ENCODE data around the gene TAOK2. TPM values are rescaled to one million over a fixed set of nuclear protein-coding genes. Genes with fewer than 3 reads are reported as not detected.

Gene TAOK2
- total and polyA plus RNA-seq, 2 of the 13 experiments (the other 11 are each of a cell fraction or from before 2014, with no cell fraction given) = 17.4 to 43.2 TPM

DNA sequence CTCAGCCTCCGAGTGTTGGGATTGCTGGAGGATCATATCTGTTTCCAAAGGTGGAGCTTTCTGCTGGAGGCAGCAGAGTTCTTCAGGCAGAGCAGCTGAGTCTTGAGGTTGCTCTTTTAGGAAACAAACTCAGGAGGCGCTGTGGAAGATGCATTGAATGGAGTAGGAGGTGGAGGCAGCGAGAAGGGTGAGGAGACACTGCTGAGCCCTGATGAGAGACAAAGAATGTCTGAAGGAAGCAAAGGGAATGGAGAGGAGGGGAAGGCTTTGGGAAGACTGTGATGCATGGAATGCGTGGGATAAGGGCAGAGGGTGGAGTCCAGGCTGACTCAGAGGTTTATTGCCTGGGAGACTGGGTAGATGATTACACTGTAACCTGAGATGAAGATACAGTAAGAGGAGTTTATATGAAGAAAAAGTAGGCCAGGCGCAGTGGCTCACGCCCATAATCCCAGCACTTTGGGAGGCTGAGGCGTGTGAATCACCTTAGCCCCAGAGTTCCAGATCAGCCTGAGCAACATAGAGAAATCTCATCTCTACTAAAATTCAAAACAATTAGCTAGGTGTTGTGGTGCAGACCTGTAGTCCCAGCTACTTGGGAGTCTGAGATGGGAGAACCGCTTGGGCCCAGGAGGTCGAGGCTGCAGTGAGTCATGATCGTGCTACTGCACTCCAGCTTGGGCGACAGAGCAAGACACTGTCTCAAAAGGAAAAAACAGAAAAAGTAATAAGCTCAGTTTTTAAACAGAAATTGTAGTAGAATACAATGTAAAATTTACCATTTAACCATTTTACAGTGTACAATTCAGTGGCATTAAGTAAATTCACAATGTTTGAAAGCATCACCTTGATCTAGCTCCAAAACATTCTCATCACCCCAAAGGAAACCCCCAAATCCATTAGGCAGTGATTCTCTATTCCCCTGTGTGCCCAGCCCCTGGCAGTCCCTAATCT, 29.5 kb upstream of the TAOK2 start (continued):
- TF ChIP-seq, protein P1, sequence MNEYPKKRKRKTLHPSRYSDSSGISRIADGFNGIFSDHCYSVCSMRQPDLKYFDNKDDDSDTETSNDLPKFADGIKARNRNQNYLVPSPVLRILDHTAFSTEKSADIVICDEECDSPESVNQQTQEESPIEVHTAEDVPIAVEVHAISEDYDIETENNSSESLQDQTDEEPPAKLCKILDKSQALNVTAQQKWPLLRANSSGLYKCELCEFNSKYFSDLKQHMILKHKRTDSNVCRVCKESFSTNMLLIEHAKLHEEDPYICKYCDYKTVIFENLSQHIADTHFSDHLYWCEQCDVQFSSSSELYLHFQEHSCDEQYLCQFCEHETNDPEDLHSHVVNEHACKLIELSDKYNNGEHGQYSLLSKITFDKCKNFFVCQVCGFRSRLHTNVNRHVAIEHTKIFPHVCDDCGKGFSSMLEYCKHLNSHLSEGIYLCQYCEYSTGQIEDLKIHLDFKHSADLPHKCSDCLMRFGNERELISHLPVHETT (CRISPR knock-in tag; conservative IDR thresholded peaks at IDR 0.05) = no peak
- TF ChIP-seq, protein P2, sequence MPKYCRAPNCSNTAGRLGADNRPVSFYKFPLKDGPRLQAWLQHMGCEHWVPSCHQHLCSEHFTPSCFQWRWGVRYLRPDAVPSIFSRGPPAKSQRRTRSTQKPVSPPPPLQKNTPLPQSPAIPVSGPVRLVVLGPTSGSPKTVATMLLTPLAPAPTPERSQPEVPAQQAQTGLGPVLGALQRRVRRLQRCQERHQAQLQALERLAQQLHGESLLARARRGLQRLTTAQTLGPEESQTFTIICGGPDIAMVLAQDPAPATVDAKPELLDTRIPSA (CRISPR knock-in tag; IDR thresholded peaks at IDR 0.05; ENCODE audit: borderline replicate concordance) = no peak
- no peak for TF ChIP-seq JDP2 (CRISPR knock-in tag; IDR thresholded peaks at IDR 0.05; ENCODE audit: borderline replicate concordance)
- TF ChIP-seq MED1 (CRISPR knock-in tag; IDR thresholded peaks at IDR 0.05) = 0 out of 2 replicates have a peak, but pooled peaks have one; percentile 34
- no peak for TF ChIP-seq ZNF235 (CRISPR knock-in tag; IDR thresholded peaks at IDR 0.05; ENCODE audit: borderline replicate concordance)
- TF ChIP-seq RCOR2 (CRISPR knock-in tag; IDR thresholded peaks at IDR 0.05) = no peak
- no peak; the same call in 1 of the 2 replicates for TF ChIP-seq YEATS4 (CRISPR knock-in tag; IDR thresholded peaks at IDR 0.05; ENCODE audit: borderline replicate concordance)
- TF ChIP-seq ZNF484 (CRISPR knock-in tag; IDR thresholded peaks at IDR 0.05; ENCODE audit: borderline replicate concordance, low read depth) = no peak
- TF ChIP-seq ONECUT2 (CRISPR knock-in tag; IDR thresholded peaks at IDR 0.05) = no peak; the same call in 1 of the 2 replicates
- TF ChIP-seq, protein P3, sequence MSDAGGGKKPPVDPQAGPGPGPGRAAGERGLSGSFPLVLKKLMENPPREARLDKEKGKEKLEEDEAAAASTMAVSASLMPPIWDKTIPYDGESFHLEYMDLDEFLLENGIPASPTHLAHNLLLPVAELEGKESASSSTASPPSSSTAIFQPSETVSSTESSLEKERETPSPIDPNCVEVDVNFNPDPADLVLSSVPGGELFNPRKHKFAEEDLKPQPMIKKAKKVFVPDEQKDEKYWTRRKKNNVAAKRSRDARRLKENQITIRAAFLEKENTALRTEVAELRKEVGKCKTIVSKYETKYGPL (CRISPR knock-in tag; IDR thresholded peaks at IDR 0.05) = no peak
- TF ChIP-seq, protein P4, sequence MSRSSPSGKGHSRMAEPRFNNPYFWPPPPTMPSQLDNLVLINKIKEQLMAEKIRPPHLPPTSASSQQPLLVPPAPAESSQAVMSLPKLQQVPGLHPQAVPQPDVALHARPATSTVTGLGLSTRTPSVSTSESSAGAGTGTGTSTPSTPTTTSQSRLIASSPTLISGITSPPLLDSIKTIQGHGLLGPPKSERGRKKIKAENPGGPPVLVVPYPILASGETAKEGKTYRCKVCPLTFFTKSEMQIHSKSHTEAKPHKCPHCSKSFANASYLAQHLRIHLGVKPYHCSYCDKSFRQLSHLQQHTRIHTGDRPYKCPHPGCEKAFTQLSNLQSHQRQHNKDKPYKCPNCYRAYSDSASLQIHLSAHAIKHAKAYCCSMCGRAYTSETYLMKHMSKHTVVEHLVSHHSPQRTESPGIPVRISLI (CRISPR knock-in tag; IDR thresholded peaks at IDR 0.05; ENCODE audit: borderline replicate concordance) = 0 out of 2 replicates have a peak, but pooled peaks have one; percentile 38
- TF ChIP-seq ZNF768 (CRISPR knock-in tag; IDR thresholded peaks at IDR 0.05) = no peak
- TF ChIP-seq HNRNPUL1 (IDR thresholded peaks at IDR 0.05; ENCODE audit: low read depth, low read length) = no peak
- TF ChIP-seq CBX2 (IDR thresholded peaks at IDR 0.05; ENCODE audit: low read depth, low read length) = no peak
- TF ChIP-seq CBX2 (CRISPR knock-in tag; IDR thresholded peaks at IDR 0.05; ENCODE audit: low read depth) = no peak
- no peak for TF ChIP-seq NR3C1 (CRISPR knock-in tag; IDR thresholded peaks at IDR 0.05)
- TF ChIP-seq, protein P5, sequence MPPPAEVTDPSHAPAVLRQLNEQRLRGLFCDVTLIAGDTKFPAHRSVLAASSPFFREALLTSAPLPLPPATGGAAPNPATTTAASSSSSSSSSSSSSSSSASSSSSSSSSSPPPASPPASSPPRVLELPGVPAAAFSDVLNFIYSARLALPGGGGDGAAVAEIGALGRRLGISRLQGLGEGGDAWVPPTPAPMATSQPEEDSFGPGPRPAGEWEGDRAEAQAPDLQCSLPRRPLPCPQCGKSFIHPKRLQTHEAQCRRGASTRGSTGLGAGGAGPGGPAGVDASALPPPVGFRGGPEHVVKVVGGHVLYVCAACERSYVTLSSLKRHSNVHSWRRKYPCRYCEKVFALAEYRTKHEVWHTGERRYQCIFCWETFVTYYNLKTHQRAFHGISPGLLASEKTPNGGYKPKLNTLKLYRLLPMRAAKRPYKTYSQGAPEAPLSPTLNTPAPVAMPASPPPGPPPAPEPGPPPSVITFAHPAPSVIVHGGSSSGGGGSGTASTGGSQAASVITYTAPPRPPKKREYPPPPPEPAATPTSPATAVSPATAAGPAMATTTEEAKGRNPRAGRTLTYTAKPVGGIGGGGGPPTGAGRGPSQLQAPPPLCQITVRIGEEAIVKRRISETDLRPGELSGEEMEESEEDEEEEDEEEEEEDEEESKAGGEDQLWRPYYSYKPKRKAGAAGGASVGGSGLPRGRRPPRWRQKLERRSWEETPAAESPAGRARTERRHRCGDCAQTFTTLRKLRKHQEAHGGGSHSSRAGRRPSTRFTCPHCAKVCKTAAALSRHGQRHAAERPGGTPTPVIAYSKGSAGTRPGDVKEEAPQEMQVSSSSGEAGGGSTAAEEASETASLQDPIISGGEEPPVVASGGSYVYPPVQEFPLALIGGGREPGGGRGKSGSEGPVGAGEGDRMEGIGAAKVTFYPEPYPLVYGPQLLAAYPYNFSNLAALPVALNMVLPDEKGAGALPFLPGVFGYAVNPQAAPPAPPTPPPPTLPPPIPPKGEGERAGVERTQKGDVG (CRISPR knock-in tag; IDR thresholded peaks at IDR 0.05; ENCODE audit: borderline replicate concordance) = no peak
- TF ChIP-seq, protein P6, sequence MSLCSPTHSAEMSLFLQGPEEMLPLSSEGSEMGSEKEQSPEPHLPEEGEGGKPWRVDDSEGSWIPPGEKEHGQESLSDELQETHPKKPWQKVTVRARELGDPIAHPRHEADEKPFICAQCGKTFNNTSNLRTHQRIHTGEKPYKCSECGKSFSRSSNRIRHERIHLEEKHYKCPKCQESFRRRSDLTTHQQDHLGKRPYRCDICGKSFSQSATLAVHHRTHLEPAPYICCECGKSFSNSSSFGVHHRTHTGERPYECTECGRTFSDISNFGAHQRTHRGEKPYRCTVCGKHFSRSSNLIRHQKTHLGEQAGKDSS (CRISPR knock-in tag; IDR thresholded peaks at IDR 0.05; ENCODE audit: borderline replicate concordance, low read depth) = peak; percentile 56; the same call in 1 of the 2 replicates
- TF ChIP-seq RBM39 (IDR thresholded peaks at IDR 0.05; ENCODE audit: low read depth, low read length, poor library complexity, severe bottlenecking) = no peak
- TF ChIP-seq ZNF136 (CRISPR knock-in tag; IDR thresholded peaks at IDR 0.05; ENCODE audit: low read depth) = no peak

Measured in HepG2 (cell line).